Stimulated activated CD4-positive, alpha-beta T cell treated with anti-CD3 and anti-CD28 coated beads, Interleukin-12 subunit alpha, Interleukin-12 subunit beta, amount 100 ng/mL, for 48 hours (primary cell): ENCODE measurements around the gene TAPBPL.
A peak's percentile ranks its signal among the peaks of the same experiment; 100 is the strongest.
"Not testable (repeated sequence)": the region's sequence is repeated elsewhere in the genome, so short reads cannot be mapped to it uniquely, and the experiment has no call there.

ENCODE experiments used
- DNase-seq, 3 donors: peaks; one replicate each; pipeline ENCODE4 v3.0.0-alpha.2; 2020; ENCODE audit warnings: low read depth in 2 of 3, low spot score in 1 of 3

Gene TAPBPL

GRCh38 chr12:6462234-6462995, 10.6 kb downstream of the TAPBPL start:
- DNase-seq = no peak

GRCh38 chr12:6463216-6463615, 11.4 kb downstream of the TAPBPL start:
- DNase-seq = no peak

- no peak for DNase-seq
Observed at GRCh38 chr12:6463858-6464257, 12.0 kb downstream of the TAPBPL start.

GRCh38 chr12:6464531-6464930, 12.7 kb downstream of the TAPBPL start:
- DNase-seq = no peak

DNA sequence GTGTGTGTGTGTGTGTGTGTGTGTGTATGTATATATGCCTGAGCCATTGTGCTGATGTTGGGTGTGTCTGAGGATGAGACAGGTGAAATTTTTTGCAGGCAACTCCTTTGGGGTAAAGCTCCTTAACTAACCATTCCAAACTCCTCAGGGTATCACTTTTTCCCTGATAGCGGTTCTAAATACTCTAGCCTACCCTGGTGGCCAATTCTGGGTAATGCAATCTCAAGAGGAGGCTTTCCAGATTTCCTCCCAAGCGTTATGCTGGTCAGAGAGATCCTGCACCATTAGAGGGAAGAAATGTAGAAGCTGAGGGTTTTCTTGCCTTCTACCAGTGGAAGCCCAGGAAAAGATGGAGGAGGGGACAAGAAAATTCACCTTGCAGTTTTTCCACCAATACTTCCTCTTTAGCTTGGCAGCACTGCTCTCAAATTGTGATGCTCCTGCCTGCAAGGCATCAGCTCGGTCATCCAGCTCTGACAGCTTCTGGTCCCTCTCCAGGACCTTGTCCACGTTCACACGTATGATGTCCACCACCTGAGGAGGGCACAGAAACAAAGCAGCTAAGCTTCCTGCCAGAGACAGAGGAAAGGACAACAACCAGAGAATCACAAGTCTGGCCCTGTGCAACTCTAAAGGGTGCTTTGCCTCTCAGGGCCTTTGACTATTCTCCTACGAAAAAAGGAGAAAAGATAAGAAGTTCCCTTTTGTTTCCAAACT, 13.8 kb downstream of the TAPBPL start:
- DNase-seq = no peak

DNA sequence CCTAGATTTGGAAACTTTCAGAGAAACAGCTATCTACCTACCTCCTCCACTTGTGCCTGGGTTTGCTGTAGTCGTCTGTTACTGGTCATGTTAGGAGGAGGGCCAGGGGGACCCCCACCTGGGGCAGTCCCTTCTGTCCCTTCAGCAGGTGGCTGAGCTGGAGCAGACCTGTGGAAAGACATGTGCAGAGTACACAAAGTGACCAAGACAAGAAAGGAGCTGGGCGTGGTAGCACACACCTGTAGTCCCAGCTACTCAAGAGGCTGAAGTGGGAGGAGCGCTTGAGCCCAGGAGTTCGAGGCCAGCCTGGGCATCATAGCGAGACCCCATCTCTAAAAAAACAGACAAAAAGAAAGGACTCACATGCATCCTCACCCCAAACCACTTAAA, 14.3 kb downstream of the TAPBPL start:
- DNase-seq = no peak

DNA sequence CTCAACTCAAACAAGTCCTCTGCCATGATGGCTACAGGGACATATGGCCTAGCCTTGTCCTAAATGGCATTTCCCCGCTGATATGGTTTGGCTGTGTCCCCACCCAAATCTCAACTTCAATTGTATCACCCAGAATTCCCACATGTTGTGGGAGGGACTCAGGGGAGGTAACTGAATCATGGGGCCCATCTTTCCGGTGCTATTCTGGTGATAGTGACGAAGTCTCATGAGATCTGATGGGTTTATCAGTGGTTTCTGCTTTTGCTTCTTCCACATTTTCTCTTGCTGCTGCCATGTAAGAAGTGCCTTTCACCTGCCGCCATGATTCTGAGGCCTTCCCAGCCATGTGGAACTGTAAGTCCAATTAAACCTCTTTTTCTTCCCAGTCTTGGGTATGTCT, 14.9 kb downstream of the TAPBPL start:
- DNase-seq = not testable (repeated sequence)

- not testable (repeated sequence) for DNase-seq
Observed at GRCh38 chr12:6467571-6468282, 15.9 kb downstream of the TAPBPL start.

DNA sequence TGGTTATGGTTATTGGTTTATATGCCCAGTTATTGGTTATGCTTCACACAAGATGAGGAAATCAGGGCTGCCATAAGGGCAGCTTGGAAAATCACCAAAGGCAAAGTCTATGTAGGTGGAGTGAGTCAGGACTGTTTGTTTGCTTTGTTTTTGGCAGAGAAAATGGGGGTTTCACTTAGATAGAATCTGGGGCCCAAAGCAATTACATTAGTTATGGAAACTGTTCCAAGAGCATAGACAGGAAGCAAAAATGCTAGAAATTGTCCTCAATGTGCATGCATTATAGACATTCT, 16.4 kb downstream of the TAPBPL start:
- no peak for DNase-seq

DNA sequence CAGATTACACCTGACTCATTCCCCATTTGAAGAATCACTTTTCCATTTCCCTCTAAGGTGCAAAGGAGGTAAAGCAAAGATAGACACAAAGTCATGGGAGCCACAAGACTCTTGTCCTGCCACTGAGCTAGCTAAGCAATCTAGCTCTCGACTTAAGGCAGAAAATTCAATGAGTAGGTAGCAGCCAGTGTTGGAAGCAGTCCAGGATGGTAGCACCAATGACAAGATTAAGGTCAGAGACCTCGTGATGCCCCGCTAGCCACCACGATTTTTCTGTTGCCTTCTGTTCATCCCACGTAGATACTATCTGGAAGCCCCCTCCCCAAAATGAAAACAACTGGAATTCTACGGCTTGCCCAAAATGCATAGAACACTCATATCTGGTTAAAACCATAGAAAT, 17.2 kb downstream of the TAPBPL start:
- no peak for DNase-seq

DNA sequence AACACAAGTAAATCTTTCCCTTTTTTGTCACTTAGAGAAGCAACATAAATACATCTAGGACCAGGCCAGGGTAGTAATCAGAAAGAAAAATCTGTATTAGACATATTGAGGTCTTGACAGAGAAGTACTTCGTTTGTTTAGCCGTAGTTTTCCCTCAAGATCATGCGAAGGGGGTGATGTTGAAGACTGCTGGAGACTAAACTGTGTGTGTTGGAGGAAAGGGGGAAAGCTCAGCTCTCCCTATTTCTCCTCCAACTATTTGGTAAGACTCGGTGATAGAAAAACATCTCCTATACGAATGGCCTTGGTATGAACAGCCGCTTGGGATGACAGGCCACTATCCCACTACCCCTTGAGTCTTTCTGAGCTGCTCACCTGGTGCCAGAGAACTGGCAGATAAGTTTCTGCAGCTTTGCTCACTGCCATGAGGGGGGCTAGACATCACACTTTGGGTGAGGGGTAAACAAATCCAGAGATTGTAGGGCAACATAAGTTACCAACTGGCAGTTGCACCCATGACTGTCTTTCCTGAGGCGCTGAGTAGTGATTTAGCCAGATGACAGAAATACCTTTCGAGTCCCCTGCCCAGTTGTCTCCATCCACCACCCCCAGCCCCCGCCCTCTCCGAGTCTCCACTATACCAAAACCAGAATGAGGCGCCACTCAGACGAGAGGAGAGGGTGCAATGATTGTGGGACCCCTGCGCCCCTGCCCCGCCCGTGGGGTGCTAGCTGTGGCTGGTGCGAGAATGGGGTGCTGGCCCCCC, 17.9 kb downstream of the TAPBPL start:
- no peak for DNase-seq

DNA sequence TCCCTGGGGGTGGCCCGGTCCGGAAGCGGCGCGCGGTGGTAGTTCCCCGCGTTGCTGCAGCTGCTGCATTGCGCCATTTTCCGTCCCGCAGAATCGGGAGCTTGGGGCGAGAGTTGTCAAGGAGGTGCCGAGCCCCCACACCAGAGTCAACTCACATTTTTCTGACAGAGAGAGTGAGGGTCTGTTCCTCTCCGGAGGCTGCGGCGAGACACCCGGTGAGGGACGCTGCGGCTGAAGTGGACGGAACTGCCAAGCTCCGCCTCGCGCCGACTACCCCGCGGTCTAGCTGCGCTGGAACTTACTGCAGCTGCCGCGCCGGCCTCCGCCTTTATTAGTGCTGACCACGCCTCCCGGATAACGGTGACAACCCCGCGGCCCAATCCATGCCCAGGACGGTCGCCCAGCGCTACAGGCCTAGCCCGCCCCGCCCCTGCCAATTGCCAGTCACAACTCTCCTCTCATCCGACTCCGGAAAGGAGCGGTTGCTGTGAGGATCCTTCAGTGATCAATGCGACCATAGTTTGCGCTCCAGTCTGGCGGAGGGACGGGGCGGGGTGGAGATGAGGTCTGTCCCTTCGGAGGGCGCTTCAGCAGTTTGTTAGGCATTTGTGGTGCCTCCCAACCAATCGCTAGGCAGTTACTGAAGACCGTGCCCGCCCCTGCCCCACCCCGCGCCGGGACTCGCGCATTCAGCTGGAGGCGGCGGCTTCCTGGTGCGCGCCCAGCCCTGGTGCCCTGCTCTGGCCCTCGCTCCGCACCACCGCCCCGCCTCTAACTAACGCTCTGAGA, 18.7 kb downstream of the TAPBPL start, which contains the start of gene VAMP1:
TSS of gene VAMP1 (minus strand) at position 303 of the 789 bp plus-strand sequence. CDS start at position 157, 146 bp downstream.
- DNase-seq = peak; percentile 94 to 99 (median 98)

GRCh38 chr12:6471989-6472360, 20.1 kb downstream of the TAPBPL start:
- no peak for DNase-seq

GRCh38 chr12:6472491-6472890, 20.6 kb downstream of the TAPBPL start:
- DNase-seq = no peak

GRCh38 chr12:6475233-6475975, 23.6 kb downstream of the TAPBPL start:
- DNase-seq = not testable (repeated sequence)

DNA sequence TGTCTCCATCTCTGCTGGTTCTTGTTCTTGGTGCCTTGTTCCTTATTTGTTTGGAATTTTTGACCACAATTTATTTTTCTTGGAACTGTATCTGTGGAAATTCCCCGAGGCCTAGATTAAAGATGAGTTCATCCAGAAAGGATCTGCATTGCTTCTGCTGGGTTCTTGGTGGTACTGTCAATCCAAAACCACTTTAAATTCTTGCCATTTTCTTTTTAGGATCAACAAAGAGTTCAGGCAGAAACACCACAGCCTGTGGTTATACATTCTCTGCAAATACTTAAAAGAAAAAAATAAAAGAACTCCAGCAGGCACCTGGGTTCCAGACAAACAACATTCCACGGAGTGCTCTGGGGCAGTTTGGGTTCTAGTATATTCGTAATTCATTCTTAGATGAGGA, 24.6 kb downstream of the TAPBPL start:
- no peak for DNase-seq

DNA sequence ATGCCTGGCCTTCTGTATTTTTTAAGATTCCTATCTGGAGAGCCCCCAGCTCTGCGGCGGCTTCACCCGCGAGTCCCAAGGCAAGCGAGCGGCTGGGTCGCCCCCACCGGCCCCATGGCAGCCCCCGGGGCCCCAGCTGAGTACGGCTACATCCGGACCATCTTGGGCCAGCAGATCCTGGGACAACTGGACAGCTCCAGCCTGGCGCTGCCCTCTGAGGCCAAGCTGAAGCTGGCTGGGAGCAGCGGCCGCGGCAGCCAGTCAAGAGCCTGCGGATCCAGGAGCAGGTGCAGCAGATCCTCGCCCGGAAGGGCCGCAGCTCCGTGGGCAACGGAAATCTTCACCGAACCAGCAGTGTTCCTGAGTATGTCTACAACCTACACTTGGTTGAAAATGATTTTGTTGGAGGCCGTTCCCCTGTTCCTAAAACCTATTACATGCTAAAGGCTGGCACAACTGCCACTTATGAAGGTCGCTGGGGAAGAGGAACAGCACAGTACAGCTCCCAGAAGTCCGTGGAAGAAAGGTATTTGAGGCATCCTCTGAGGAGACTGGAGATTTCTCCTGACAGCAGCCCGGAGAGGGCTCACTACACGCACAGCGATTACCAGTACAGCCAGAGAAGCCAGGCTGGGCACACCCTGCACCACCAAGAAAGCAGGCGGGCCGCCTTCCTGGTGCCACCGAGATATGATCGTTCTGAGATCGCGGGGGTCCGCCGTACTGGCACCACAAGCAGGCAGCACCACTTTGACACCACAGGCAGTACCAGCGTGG, 25.9 kb downstream of the TAPBPL start:
- DNase-seq = not testable (repeated sequence)

- DNase-seq = no peak
Observed at GRCh38 chr12:6478416-6478815, 26.6 kb downstream of the TAPBPL start.

- DNase-seq = no peak
Observed at GRCh38 chr12:6488240-6488639, 36.4 kb downstream of the TAPBPL start.
